A673 (cell line): Measurements from ENCODE around the gene GLRA3.

ENCODE experiments used
- EZH2 ChIP-seq: fragments of 200-600 bp; sonication (generic); IDR thresholded peaks from 2 replicates; pipeline ENCODE4 v1.6.1; 2017; ENCODE audit warnings: borderline replicate concordance, low read depth, mild to moderate bottlenecking, mixed read lengths, antibody characterized with exemption, low read length; ENCODE audit not compliant: poor library complexity, severe bottlenecking
- TF ChIP-seq, protein P1 (sequence below): fragments of 300-800, 200-600 bp; sonication (generic); conservative IDR thresholded peaks from 2 replicates; pipeline ENCODE4 v1.5.1; 2017; ENCODE audit warnings: low read depth, mild to moderate bottlenecking, antibody characterized with exemption, low read length, moderate library complexity, mixed read lengths

DNA sequence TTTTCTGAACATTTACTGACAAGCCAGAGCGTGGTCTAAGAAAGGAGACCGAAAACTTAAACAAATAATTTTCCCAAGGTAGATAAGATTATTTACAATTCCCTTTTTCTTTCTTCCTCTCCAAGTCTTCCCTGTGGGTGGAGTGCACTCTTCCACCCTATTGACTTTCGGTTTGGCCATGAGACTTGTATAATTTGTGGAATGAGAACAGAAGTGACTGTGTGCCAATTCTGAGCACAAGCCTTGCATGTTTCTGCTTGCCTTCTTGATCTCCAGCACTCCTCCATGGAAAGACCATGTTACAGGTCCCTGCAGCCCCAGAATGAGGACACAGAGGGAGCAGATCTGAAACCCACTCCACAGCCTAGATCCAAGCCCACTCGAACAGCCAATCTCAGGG lies 156.8 kb downstream of the GLRA3 start:
- TF ChIP-seq, protein P1, sequence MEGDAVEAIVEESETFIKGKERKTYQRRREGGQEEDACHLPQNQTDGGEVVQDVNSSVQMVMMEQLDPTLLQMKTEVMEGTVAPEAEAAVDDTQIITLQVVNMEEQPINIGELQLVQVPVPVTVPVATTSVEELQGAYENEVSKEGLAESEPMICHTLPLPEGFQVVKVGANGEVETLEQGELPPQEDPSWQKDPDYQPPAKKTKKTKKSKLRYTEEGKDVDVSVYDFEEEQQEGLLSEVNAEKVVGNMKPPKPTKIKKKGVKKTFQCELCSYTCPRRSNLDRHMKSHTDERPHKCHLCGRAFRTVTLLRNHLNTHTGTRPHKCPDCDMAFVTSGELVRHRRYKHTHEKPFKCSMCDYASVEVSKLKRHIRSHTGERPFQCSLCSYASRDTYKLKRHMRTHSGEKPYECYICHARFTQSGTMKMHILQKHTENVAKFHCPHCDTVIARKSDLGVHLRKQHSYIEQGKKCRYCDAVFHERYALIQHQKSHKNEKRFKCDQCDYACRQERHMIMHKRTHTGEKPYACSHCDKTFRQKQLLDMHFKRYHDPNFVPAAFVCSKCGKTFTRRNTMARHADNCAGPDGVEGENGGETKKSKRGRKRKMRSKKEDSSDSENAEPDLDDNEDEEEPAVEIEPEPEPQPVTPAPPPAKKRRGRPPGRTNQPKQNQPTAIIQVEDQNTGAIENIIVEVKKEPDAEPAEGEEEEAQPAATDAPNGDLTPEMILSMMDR, result no peak
- no peak for TF ChIP-seq EZH2
